ENCODE data around the gene XPR1. TPM values are rescaled to one million over a fixed set of nuclear protein-coding genes. Genes with fewer than 3 reads are reported as not detected.
"Not testable (repeated sequence)": the region's sequence is repeated elsewhere in the genome, so short reads cannot be mapped to it uniquely, and the experiment has no call there.

The XPR1 gene
- total RNA-seq, 1 experiment from 2014 or later = 36.1 TPM

DNA sequence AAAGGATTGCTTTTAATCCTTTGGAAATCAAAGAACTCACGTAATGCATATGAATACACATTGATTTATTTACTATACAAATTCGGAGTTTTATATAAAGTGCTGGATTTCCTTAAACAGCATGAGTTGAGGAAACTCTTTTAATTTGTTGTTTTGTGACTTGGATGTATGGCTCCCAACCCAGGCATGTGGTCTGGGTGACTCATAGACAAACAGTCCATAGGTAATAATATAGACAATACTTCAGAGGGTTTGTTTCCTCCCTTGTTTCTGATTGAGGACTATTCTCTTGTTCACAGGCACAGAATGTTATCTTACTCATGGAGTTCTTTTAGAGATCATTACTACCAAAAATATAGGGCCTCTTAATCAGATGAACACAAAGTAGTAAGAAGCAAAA, 43.8 kb downstream of the XPR1 start:
- POLR2A ChIA-PET = no interaction called here
- H3K4me1 ChIP-seq (ENCODE audit: control insufficient read depth, insufficient read depth, low read length) = 0 out of 2 replicates have a peak, but pooled peaks cover 2% of the 10 kb centered on the region
- intact Hi-C loops (cut with micrococcal nuclease; ENCODE audit: unreplicated experiment) (no loop called here), in situ Hi-C loops (cut with HindIII; ENCODE audit: low pct_unique_long_range_greater_than_20kb, low sequenced_read_pairs) (no loop called here)
- CTCF ChIA-PET = no interaction called here
- no peak for DNase-seq (ENCODE audit: low read depth, low spot score)
- no peak overlapping the region for H3K27ac ChIP-seq (ENCODE audit: low read length)
- H3K36me3 ChIP-seq (ENCODE audit: control insufficient read depth, insufficient read depth, low read length) = no peaks in the 10 kb centered on the region
- H3K27me3 ChIP-seq (ENCODE audit: control insufficient read depth, insufficient read depth, low read length) = no peaks in the 10 kb centered on the region
- peaks cover 5% of the 10 kb centered on the region; the same call in 1 of the 2 replicates for H3K9me3 ChIP-seq (ENCODE audit: control insufficient read depth, insufficient read depth, low read depth, low read length)
- no peak for ATAC-seq
- H3K4me3 ChIP-seq (ENCODE audit: low read depth in 2 of 2, low read length in 2 of 2) = no peak overlapping the region
- BruUV-seq (replicated peaks) = no TSS peak
- TF ChIP-seq TCF7L2 (IDR thresholded peaks at IDR 0.05; ENCODE audit: low read depth, low read length) (no peak), POLR2AphosphoS5 (IDR thresholded peaks at IDR 0.05; ENCODE audit: low read depth, low read length) (no peak), SIN3A (IDR thresholded peaks at IDR 0.05; ENCODE audit: borderline replicate concordance, insufficient read depth, low read depth, low read length) (no peak)
- TF ChIP-seq, protein P1, sequence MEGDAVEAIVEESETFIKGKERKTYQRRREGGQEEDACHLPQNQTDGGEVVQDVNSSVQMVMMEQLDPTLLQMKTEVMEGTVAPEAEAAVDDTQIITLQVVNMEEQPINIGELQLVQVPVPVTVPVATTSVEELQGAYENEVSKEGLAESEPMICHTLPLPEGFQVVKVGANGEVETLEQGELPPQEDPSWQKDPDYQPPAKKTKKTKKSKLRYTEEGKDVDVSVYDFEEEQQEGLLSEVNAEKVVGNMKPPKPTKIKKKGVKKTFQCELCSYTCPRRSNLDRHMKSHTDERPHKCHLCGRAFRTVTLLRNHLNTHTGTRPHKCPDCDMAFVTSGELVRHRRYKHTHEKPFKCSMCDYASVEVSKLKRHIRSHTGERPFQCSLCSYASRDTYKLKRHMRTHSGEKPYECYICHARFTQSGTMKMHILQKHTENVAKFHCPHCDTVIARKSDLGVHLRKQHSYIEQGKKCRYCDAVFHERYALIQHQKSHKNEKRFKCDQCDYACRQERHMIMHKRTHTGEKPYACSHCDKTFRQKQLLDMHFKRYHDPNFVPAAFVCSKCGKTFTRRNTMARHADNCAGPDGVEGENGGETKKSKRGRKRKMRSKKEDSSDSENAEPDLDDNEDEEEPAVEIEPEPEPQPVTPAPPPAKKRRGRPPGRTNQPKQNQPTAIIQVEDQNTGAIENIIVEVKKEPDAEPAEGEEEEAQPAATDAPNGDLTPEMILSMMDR (IDR thresholded peaks at IDR 0.05) = no peak
- TF ChIP-seq, protein P2, sequence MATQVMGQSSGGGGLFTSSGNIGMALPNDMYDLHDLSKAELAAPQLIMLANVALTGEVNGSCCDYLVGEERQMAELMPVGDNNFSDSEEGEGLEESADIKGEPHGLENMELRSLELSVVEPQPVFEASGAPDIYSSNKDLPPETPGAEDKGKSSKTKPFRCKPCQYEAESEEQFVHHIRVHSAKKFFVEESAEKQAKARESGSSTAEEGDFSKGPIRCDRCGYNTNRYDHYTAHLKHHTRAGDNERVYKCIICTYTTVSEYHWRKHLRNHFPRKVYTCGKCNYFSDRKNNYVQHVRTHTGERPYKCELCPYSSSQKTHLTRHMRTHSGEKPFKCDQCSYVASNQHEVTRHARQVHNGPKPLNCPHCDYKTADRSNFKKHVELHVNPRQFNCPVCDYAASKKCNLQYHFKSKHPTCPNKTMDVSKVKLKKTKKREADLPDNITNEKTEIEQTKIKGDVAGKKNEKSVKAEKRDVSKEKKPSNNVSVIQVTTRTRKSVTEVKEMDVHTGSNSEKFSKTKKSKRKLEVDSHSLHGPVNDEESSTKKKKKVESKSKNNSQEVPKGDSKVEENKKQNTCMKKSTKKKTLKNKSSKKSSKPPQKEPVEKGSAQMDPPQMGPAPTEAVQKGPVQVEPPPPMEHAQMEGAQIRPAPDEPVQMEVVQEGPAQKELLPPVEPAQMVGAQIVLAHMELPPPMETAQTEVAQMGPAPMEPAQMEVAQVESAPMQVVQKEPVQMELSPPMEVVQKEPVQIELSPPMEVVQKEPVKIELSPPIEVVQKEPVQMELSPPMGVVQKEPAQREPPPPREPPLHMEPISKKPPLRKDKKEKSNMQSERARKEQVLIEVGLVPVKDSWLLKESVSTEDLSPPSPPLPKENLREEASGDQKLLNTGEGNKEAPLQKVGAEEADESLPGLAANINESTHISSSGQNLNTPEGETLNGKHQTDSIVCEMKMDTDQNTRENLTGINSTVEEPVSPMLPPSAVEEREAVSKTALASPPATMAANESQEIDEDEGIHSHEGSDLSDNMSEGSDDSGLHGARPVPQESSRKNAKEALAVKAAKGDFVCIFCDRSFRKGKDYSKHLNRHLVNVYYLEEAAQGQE (IDR thresholded peaks at IDR 0.05; ENCODE audit: insufficient read depth in 1 of 2, low read depth in 2 of 2, low read length in 1 of 2) = no peak

DNA sequence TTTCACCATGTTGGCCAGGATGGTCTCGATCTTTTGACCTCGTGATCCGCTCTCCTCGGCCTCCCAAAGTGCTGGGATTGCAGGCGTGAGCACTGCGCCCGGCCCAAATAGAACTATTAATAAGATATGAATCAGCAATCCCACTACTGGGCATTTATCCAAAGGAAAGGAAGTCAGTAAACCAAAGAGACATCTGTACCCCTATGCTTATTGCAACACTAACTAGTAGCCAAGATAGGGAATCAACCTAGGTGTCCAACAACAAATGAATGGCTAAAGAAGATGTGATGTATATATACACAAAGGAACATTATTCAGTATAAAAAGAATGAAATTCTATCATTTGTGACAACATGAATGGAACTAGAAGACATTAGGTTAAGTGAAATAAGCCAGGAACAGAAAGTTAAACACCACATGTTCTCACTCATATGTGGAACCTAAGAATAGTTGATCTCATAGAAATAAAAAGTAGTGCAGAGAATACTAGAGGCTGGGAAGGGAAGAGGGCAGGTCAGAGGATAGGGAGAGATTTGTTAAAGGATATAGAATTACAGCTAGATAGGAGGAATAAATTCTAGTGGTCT, 48.8 kb downstream of the XPR1 start:
- H3K27me3 ChIP-seq (ENCODE audit: control insufficient read depth, insufficient read depth, low read length) = no peaks in the 10 kb centered on the region
- no peaks in the 10 kb centered on the region for H3K9me3 ChIP-seq (ENCODE audit: control insufficient read depth, insufficient read depth, low read depth, low read length)
- TF ChIP-seq TCF7L2 (IDR thresholded peaks at IDR 0.05; ENCODE audit: low read depth, low read length) (no peak), POLR2AphosphoS5 (IDR thresholded peaks at IDR 0.05; ENCODE audit: low read depth, low read length) (no peak)
- TF ChIP-seq, protein P1 (IDR thresholded peaks at IDR 0.05) = no peak
- ChIA-PET POLR2A (no interaction called here), CTCF (no interaction called here)
- no peak overlapping the region for H3K27ac ChIP-seq (ENCODE audit: low read length)
- DNase-seq (ENCODE audit: low read depth, low spot score) (no peak), ATAC-seq (0 out of 2 replicates have a peak, but pooled peaks have one; percentile 17)
- in situ Hi-C loops (cut with HindIII; ENCODE audit: low pct_unique_long_range_greater_than_20kb, low sequenced_read_pairs) = no loop called here
- BruUV-seq (replicated peaks) = no TSS peak
- intact Hi-C loops (cut with micrococcal nuclease; ENCODE audit: unreplicated experiment) = no loop called here
- H3K36me3 ChIP-seq (ENCODE audit: control insufficient read depth, insufficient read depth, low read length) = no peaks in the 10 kb centered on the region
- no peak overlapping the region for H3K4me3 ChIP-seq (ENCODE audit: low read depth in 2 of 2, low read length in 2 of 2)
- H3K4me1 ChIP-seq (ENCODE audit: control insufficient read depth, insufficient read depth, low read length) = no peaks in the 10 kb centered on the region

DNA sequence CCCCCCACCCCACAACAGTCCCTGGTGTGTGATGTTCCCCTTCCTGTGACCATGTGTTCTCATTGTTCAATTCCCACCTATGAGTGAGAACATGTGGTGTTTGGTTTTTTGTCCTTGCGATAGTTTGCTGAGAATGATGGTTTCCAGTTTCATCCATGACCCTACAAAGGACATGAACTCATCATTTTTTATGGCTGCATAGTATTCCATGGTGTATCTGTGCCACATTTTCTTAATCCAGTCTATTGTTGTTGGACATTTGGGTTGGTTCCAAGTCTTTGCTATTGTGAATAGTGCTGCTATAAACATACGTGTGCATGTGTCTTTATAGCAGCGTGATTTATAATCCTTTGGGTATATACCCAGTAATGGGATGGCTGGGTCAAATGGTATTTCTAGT, 51.3 kb downstream of the XPR1 start:
- H3K27me3 ChIP-seq (ENCODE audit: control insufficient read depth, insufficient read depth, low read length); ATAC-seq; intact Hi-C loops (cut with micrococcal nuclease; ENCODE audit: unreplicated experiment); DNase-seq (ENCODE audit: low read depth, low spot score); H3K4me3 ChIP-seq (ENCODE audit: low read depth in 2 of 2, low read length in 2 of 2); H3K4me1 ChIP-seq (ENCODE audit: control insufficient read depth, insufficient read depth, low read length); H3K27ac ChIP-seq (ENCODE audit: low read length); POLR2A ChIA-PET; H3K9me3 ChIP-seq (ENCODE audit: control insufficient read depth, insufficient read depth, low read depth, low read length); in situ Hi-C loops (cut with HindIII; ENCODE audit: low pct_unique_long_range_greater_than_20kb, low sequenced_read_pairs); BruUV-seq (replicated peaks); H3K36me3 ChIP-seq (ENCODE audit: control insufficient read depth, insufficient read depth, low read length); CTCF ChIA-PET: not testable (repeated sequence)
